ENCODE data around the gene PPP2CA. TPM values are rescaled to one million over a fixed set of nuclear protein-coding genes. Genes with fewer than 3 reads are reported as not detected.

Gene PPP2CA
- total RNA-seq, 1 donor: 60.9 TPM

- peak within 1 kb of the TSS; percentile 93 for H3K4me3 ChIP-seq (ENCODE audit: low read depth, low read length)
- peak; percentile 82 for DNase-seq (ENCODE audit: low read depth)
- TF ChIP-seq, protein P1, sequence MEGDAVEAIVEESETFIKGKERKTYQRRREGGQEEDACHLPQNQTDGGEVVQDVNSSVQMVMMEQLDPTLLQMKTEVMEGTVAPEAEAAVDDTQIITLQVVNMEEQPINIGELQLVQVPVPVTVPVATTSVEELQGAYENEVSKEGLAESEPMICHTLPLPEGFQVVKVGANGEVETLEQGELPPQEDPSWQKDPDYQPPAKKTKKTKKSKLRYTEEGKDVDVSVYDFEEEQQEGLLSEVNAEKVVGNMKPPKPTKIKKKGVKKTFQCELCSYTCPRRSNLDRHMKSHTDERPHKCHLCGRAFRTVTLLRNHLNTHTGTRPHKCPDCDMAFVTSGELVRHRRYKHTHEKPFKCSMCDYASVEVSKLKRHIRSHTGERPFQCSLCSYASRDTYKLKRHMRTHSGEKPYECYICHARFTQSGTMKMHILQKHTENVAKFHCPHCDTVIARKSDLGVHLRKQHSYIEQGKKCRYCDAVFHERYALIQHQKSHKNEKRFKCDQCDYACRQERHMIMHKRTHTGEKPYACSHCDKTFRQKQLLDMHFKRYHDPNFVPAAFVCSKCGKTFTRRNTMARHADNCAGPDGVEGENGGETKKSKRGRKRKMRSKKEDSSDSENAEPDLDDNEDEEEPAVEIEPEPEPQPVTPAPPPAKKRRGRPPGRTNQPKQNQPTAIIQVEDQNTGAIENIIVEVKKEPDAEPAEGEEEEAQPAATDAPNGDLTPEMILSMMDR (IDR thresholded peaks at IDR 0.05; ENCODE audit: insufficient read depth, low read depth, low read length): no peak
Observed at GRCh38 chr5:134176511-134177368, 49.1 kb downstream of the PPP2CA start, which contains the start of gene SKP1. SKP1 (minus strand) TSS chr5:134176950; CDS start chr5:134174022, 2,928 bp downstream.

DNA sequence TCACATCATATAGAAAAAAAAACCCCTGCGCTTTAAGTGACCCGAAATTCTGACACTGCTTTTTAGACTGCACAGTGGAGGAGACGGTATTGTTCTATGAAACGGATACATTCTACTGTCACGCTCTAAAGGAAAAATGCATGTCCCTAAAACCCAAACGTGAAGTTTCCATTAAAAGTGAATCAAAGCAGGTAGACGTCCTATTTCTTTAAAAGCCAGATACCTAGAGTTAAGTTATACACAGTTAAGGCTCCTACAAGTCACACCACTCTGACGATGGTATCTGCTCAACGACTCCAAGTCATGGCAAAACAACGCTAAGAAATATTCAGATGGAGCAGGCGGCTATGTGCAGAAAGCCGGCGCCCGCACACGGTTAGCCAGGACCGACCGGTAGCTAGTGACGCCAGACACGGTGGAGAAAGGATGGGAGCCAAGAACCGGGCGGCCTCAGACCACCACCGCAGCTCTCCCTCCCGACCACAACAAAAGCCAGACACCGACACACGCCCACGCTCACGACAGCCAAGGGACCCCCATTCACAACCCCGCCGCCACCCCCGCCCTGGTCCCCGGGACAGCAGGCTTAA is 49.9 kb downstream of the PPP2CA start:
- DNase-seq (ENCODE audit: low read depth): peak; percentile 39
- H3K4me3 ChIP-seq (ENCODE audit: low read depth, low read length): peak overlapping the region; percentile 93
- TF ChIP-seq, protein P1 (IDR thresholded peaks at IDR 0.05; ENCODE audit: insufficient read depth, low read depth, low read length): no peak

DNA sequence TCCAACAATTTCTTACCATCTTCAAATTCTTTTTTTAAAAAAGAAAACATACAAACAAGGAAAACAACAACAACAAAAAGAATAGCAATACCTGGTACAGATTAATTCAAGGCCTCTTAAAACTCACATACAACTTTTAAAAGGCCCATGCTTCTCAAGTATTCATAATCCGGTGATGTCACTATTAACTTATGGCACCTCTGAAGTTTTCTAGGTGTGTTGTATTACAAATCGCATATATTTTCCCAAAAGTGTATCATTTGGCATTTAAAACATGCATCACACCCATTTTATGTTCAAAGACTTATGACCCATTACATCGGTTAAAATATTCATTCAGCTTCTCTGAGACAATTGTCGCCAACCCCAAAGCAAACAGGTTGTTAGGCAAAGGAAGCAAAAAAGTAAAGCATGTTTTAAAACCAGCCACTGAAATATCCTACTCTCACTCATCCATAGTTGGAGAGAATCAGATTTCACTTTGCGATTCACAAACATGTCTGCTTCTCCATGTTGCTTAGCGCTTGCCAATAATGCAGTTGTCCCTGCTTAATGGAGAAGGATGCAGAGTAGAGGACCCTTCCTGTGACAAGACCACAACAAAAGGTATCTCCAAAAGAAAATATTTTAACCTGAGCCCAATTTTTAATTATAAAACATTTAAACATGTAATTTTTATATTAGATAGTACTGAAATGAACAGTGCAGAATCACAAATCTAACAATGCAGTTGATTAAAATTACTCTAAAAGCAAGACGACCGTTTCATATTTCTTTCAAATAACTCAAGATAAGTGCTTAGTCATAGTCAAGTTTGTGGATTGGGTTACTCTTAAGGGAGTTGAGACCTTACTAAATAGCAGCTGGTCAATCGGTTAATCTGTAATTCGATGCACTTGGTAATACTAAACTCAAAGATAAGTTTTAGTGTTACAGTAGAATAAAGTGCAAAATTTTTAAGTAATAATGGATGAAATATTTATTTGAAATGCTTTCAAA is 50.7 kb downstream of the PPP2CA start:
- peak; percentile 62 for DNase-seq (ENCODE audit: low read depth)
- H3K4me3 ChIP-seq (ENCODE audit: low read depth, low read length): peak overlapping the region; percentile 93
- TF ChIP-seq, protein P1 (IDR thresholded peaks at IDR 0.05; ENCODE audit: insufficient read depth, low read depth, low read length): no peak

DNA sequence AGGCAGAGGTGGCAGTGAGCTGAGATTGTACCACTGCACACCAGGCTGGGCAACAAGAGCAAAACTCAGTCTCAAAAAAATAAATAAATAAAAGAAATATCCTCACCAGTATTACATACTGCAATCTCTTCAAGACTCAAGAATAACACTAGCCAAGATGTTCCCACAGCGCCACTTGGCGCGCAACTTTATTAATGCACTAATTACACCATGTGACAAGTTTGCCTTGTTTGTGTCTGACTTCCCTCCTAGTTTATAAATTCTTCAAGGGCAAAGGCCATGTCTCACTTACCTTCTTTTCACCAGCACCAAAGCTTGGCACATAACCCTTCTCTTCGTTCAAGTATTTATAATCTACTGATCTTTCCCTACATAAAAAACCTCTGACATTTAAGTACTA is 53.9 kb downstream of the PPP2CA start:
- DNase-seq (ENCODE audit: low read depth): no peak
- H3K4me3 ChIP-seq (ENCODE audit: low read depth, low read length): no peak overlapping the region
- TF ChIP-seq, protein P1 (IDR thresholded peaks at IDR 0.05; ENCODE audit: insufficient read depth, low read depth, low read length): no peak

DNA sequence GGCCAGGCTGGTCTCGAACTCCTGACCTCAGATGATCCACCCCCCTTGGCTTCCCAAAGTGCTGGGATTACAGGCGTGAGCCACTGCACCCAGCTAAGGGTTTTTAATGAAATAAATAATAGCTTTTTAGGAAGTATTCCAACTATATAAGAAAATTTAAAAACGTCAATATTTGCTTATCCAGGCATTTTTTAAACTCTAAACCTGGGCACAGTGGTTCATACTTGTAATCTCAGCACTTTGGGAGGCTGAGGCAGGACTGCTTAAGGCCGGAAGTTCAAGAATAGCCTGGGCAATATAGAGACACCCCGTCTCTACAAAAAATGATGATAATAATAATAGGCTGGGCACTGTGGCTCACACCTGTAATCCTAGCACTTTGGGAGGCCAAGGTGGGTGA is 63.3 kb downstream of the PPP2CA start:
- TF ChIP-seq, protein P1 (IDR thresholded peaks at IDR 0.05; ENCODE audit: insufficient read depth, low read depth, low read length): no peak
- no peak for DNase-seq (ENCODE audit: low read depth)
- no peak overlapping the region for H3K4me3 ChIP-seq (ENCODE audit: low read depth, low read length)
